Prostate gland (tissue), 2 donors: ENCODE results near the gene ZNF341. TPM values are rescaled to one million over a fixed set of nuclear protein-coding genes. Genes with fewer than 3 reads are reported as not detected.

ENCODE experiments used
- DNase-seq: peaks from one replicate; pipeline ENCODE4 v3.0.0-alpha.2; 2019; ENCODE audit warnings: low spot score
- H3K27ac ChIP-seq, 2 donors: fragments of 200-600 bp; sonication (generic); 2 replicates each; pipeline ENCODE4 v1.5.1; 2017 to 2019
- H3K27me3 ChIP-seq: fragments of 200-600 bp; sonication (generic); replicated peaks from 2 replicates; pipeline ENCODE4 v1.5.1; 2019; ENCODE audit not compliant: insufficient read depth
- H3K36me3 ChIP-seq, 2 donors: fragments of 200-600 bp; sonication (generic); 1 replicate in 1 of 2; 2 replicates in 1 of 2; pipeline versions ENCODE4 v1.5.1 to v1.8.1; 2017 to 2019
- H3K4me1 ChIP-seq: fragments of 200-600 bp; sonication (generic); replicated peaks from 2 replicates; pipeline ENCODE4 v1.5.1; 2019
- H3K4me3 ChIP-seq, 2 donors: fragments of 200-600 bp; sonication (generic); 2 replicates each; pipeline ENCODE4 v1.5.1; 2017 to 2019
- H3K9me3 ChIP-seq: fragments of 200-600 bp; sonication (generic); 2 replicates; pipeline ENCODE4 v1.5.1; 2017
- POLR2A ChIP-seq: fragments of 450-650 bp; IDR thresholded peaks from one replicate; pipeline ENCODE4 v1.6.1; 2016; ENCODE audit warnings: antibody characterized with exemption, mild to moderate bottlenecking
- POLR2AphosphoS5 ChIP-seq: sonication (generic); formaldehyde crosslinking; IDR thresholded peaks from one replicate; pipeline ENCODE4 v1.6.1; 2017; ENCODE audit warnings: antibody characterized with exemption
- WGBS: methylation state at CpG from one replicate; pipeline ENCODE4 v1.1.5; 2018; 5-methylcytosine and 5-hydroxymethylcytosine counted together
- intact Hi-C: fragments of 100-400 bp; cut with DNase I; formaldehyde crosslinking; loops from one replicate; pipeline ENCODE4 v1.14.2; 2022
- total RNA-seq, 2 donors: library from RNA; depleted of rRNA; stranded (reverse); fragments of >200 nt; gene quantifications; one replicate each; pipeline ENCODE4 v1.1.0, GENCODE V29; 2016
- TF ChIP-seq, protein P1 (sequence below), 4 experiments: fragments of 200-600 bp in 2 of 4; fragments of 450-650 bp in 2 of 4; sonication (generic) in 2 of 4; IDR thresholded peaks; 1 replicate in 3 of 4; 2 replicates in 1 of 4; pipeline ENCODE4 v1.5.1; 2016 to 2019; ENCODE audit warnings: antibody characterized with exemption in 4 of 4, mild to moderate bottlenecking in 2 of 4, moderate library complexity in 2 of 4

ZNF341 gene
- total RNA-seq, 2 donors from 2014 or later = 2.8 to 7.0 TPM

DNA sequence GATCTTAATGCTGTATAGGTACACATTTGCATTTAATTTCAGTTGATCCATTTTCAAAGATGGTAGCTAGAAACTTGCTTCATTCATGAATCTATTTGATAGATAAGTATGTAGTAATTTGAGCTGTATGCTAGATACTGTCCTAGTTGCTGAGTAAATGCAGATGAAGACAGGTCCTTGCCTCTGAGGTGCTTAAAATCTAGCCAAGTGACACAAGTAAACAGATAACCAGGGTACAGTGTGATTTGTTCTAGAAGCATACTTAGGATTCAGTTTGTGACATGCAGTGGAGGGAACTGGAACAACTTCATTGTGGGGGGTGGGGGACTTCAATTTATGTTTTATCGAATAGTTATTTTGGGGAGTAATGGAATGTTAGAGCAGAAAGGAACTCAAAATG lies 88.6 kb downstream of the ZNF341 start:
- H3K9me3 ChIP-seq = no peaks in the 10 kb centered on the region

DNA sequence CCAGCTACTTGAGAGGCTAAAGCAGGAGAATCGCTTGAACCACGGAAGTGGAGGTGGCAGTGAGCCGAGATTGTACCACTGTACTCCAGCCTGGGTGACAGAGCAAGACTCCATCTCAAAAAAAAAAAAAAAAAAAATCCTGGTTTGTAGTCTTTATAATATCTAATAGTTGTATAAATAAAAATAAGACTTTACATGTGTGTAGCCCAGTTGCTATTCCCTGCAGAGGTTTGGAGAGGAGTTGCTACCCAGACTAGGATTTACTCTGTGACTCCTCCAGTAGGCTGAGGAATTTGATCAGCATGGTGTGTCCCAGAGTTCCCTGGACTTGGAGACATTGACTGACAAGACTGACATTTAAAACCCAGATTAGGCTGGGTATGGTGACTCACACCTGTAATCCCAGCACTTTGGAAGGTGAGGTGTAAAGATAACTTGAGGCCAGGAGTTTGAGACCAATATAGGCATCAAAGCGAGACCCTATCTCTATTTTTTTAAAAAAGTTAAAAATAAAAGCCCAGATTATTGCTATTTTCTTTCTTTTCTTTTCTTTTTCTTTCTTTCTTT lies 89.6 kb downstream of the ZNF341 start:
- Histone ChIP-seq H3K27ac (no peak overlapping the region), H3K4me3 (no peak overlapping the region), H3K27me3 (no peaks in the 10 kb centered on the region), H3K4me1 (peaks cover 18% of the 10 kb centered on the region), H3K9me3 (no peaks in the 10 kb centered on the region), H3K36me3 (no peaks in the 10 kb centered on the region)
- 67% methylated on average over 4 of the region's 4 CpGs for WGBS
- DNase-seq = no peak
- intact Hi-C loops = no loop called here
- TF ChIP-seq, protein P1, sequence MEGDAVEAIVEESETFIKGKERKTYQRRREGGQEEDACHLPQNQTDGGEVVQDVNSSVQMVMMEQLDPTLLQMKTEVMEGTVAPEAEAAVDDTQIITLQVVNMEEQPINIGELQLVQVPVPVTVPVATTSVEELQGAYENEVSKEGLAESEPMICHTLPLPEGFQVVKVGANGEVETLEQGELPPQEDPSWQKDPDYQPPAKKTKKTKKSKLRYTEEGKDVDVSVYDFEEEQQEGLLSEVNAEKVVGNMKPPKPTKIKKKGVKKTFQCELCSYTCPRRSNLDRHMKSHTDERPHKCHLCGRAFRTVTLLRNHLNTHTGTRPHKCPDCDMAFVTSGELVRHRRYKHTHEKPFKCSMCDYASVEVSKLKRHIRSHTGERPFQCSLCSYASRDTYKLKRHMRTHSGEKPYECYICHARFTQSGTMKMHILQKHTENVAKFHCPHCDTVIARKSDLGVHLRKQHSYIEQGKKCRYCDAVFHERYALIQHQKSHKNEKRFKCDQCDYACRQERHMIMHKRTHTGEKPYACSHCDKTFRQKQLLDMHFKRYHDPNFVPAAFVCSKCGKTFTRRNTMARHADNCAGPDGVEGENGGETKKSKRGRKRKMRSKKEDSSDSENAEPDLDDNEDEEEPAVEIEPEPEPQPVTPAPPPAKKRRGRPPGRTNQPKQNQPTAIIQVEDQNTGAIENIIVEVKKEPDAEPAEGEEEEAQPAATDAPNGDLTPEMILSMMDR (IDR thresholded peaks at IDR 0.05) = no peak

More for the DNA sequence above, 88.6 kb downstream of the ZNF341 start:
- H3K4me1 ChIP-seq = peaks cover 8% of the 10 kb centered on the region
- H3K4me3 ChIP-seq = no peak overlapping the region
- no peak for DNase-seq
- 83% methylated on average over 1 of the region's 1 CpG for WGBS
- H3K36me3 ChIP-seq = no peaks in the 10 kb centered on the region
- intact Hi-C loops = no loop called here
- no peaks in the 10 kb centered on the region for H3K27me3 ChIP-seq
- TF ChIP-seq POLR2A (no peak), POLR2AphosphoS5 (peak; percentile 32)
- peak overlapping the region in 1 of 2 donors; percentile 12 for H3K27ac ChIP-seq

DNA sequence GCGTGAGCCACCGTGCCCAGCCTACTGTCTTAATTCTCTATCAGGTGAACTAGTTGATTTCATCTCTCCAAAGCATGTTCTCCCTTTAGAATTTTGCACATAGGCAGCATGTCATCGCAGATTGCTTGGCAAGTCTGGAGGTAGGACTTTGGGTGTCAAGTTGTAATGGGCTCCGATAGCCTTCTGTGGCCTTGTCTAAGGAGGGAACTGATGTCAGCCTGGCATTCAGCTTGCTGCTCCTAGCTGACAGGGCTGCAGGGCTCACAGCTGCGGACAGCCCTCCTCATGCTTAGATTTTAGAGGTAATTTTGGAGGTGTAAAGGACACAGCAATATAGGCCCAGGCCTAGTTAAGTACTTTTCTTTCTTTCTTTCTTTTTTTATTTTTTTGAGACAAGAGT lies 90.6 kb downstream of the ZNF341 start:
- TF ChIP-seq POLR2AphosphoS5 = no peak
- no peak for TF ChIP-seq POLR2A

DNA sequence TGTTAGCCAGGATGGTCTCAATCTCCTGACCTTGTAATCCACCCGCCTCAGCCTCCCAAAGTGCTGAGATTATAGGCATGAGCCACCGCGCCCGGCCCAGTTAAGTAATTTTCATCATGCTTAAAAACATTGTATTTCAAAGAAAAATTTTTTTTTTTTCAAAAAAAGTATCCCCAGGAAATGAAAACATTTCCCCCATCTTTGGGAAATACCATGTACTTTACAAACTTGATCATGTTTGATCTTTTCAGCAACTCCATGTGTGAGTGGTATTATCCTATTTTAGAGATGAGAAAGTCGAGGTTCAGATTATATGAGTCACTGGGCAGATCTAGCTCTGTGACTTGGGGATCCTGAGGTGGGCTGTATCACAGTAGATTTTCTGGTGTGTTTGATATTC lies 91.2 kb downstream of the ZNF341 start:
- no peak overlapping the region for H3K27ac ChIP-seq
- intact Hi-C loops = no loop called here
- WGBS = 95% methylated on average over 5 of the region's 5 CpGs
- TF ChIP-seq POLR2AphosphoS5 (no peak), POLR2A (no peak)
- TF ChIP-seq, protein P1 (IDR thresholded peaks at IDR 0.05) = no peak
- no peaks in the 10 kb centered on the region for H3K36me3 ChIP-seq
- no peak for DNase-seq
- H3K4me3 ChIP-seq = no peak overlapping the region
- no peaks in the 10 kb centered on the region for H3K9me3 ChIP-seq
- H3K4me1 ChIP-seq = peaks cover 31% of the 10 kb centered on the region
- no peaks in the 10 kb centered on the region for H3K27me3 ChIP-seq

More for the DNA sequence above, 90.6 kb downstream of the ZNF341 start:
- H3K27me3 ChIP-seq = no peaks in the 10 kb centered on the region
- H3K4me1 ChIP-seq = peaks cover 25% of the 10 kb centered on the region
- no peak overlapping the region for H3K4me3 ChIP-seq
- 95% methylated on average over 5 of the region's 5 CpGs for WGBS
- DNase-seq = no peak
- no peak overlapping the region for H3K27ac ChIP-seq
- H3K9me3 ChIP-seq = no peaks in the 10 kb centered on the region
- intact Hi-C loops = no loop called here
- H3K36me3 ChIP-seq = no peaks in the 10 kb centered on the region

DNA sequence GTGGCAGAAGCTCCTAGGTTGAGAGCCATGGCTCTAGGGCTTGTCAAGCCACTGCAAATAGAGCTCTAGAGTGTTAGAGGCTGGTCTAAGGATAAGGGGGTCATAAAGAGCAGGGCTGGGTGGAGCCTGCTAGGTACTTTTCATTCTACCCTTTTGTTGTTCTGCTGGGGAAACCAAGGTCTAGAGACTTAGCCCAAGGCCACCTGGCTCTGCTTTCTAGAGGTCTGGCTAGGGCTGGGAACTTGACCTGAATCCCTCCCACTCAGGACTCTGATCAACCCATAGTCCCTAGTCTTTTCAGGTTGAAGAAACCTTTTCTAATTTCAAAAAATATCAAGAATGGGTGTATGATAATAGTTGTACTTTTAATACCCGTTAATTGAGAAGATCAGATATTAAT lies 93.1 kb downstream of the ZNF341 start:
- intact Hi-C loops = no loop called here
- no peak for DNase-seq
- TF ChIP-seq POLR2A (no peak), POLR2AphosphoS5 (no peak)
- TF ChIP-seq, protein P1 (IDR thresholded peaks at IDR 0.05) = no peak
- peak overlapping the region; percentile 20 to 86 for H3K27ac ChIP-seq
- H3K27me3 ChIP-seq = no peaks in the 10 kb centered on the region
- no peak overlapping the region for H3K4me3 ChIP-seq
- 98% methylated on average over 1 of the region's 1 CpG for WGBS
- peaks cover 28% of the 10 kb centered on the region for H3K4me1 ChIP-seq
- no peaks in the 10 kb centered on the region for H3K9me3 ChIP-seq
- H3K36me3 ChIP-seq = no peaks in the 10 kb centered on the region
